ENCODE results near the gene ZBTB40. TPM values are rescaled to one million over a fixed set of nuclear protein-coding genes. Genes with fewer than 3 reads are reported as not detected.

Gene ZBTB40
- total and polyA plus RNA-seq, 8 donors: 2.1 to 39.3 (median 14.0) TPM

DNA sequence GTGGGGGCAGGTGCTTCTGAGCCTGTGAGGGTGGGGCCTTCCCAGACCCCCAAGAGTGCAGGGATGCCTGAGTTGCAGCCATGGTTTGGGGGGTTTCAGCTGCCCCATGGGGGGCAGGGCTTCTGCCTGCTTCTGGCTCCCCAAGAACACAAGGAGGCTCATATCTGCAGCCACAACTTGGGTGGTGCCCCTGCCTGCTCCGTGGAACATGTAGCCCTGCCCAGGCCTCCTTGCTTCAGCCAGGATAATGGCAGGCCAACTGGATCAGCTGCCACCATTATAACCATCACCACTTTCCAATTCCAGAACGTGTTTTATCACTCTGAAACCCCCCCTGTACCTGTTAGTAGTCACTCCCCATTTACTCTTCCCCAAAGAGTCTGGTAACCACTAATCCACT is 14.0 kb downstream of the ZBTB40 start:
- Histone ChIP-seq H3K4me1 (peaks cover 12 to 26% (median 14%) of the 10 kb centered on the region in 4 donors), H3K27ac (no peak overlapping the region), H3K4me3 (no peak overlapping the region), H3K9me3 (peaks cover 0 to 8% (median 2%) of the 10 kb centered on the region in 4 donors), H3K36me3 (no peaks in the 10 kb centered on the region), H3K27me3 (no peaks in the 10 kb centered on the region)
- 66 to 82% (median 80%) methylated on average over 2 of the region's 2 CpGs for WGBS, 5 donors
- intact Hi-C loops (cut with DNase I; ENCODE audit: low total_unique reads): no loop called here
- no peak for DNase-seq
- no peak for TF ChIP-seq POLR2A (IDR thresholded peaks at IDR 0.05)
- TF ChIP-seq EP300 (IDR thresholded peaks at IDR 0.05): no peak
- TF ChIP-seq, protein P1, sequence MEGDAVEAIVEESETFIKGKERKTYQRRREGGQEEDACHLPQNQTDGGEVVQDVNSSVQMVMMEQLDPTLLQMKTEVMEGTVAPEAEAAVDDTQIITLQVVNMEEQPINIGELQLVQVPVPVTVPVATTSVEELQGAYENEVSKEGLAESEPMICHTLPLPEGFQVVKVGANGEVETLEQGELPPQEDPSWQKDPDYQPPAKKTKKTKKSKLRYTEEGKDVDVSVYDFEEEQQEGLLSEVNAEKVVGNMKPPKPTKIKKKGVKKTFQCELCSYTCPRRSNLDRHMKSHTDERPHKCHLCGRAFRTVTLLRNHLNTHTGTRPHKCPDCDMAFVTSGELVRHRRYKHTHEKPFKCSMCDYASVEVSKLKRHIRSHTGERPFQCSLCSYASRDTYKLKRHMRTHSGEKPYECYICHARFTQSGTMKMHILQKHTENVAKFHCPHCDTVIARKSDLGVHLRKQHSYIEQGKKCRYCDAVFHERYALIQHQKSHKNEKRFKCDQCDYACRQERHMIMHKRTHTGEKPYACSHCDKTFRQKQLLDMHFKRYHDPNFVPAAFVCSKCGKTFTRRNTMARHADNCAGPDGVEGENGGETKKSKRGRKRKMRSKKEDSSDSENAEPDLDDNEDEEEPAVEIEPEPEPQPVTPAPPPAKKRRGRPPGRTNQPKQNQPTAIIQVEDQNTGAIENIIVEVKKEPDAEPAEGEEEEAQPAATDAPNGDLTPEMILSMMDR (IDR thresholded peaks at IDR 0.05): no peak
- TF ChIP-seq POLR2AphosphoS5 (IDR thresholded peaks at IDR 0.05): no peak

DNA sequence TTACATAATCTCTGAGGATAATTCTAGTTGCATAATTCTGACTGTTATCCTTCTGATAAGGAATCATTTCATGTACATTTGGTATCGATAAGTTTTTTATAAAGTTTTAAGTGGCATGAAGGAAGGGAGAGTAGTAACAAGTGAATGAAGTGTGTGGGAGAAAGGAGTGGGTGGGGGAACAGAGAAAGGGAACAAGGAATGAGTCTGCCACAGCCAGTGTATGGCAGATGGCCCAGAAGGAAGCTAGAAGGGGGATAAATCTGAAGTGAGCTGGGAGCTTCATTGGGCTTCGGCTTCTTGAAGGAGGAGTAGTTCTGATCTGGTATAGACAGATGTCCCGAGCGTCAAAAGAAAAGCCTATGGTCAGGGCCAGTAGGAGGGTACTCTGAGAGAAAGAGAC is 18.6 kb downstream of the ZBTB40 start:
- Histone ChIP-seq H3K4me3 (no peak overlapping the region), H3K27me3 (no peaks in the 10 kb centered on the region), H3K4me1 (peaks cover 31 to 57% (median 46%) of the 10 kb centered on the region in 4 donors), H3K27ac (no peak overlapping the region), H3K36me3 (no peaks in the 10 kb centered on the region), H3K9me3 (peaks cover 0 to 3% (median under 1%) of the 10 kb centered on the region in 4 donors)
- DNase-seq: no peak
- TF ChIP-seq, protein P1 (IDR thresholded peaks at IDR 0.05): no peak
- TF ChIP-seq EP300 (IDR thresholded peaks at IDR 0.05): no peak
- no peak for TF ChIP-seq POLR2A (IDR thresholded peaks at IDR 0.05)
- TF ChIP-seq POLR2AphosphoS5 (IDR thresholded peaks at IDR 0.05): no peak
- 72 to 85% (median 81%) methylated on average over 4 of the region's 4 CpGs for WGBS, 5 donors
- intact Hi-C loops (cut with DNase I; ENCODE audit: low total_unique reads): no loop called here

DNA sequence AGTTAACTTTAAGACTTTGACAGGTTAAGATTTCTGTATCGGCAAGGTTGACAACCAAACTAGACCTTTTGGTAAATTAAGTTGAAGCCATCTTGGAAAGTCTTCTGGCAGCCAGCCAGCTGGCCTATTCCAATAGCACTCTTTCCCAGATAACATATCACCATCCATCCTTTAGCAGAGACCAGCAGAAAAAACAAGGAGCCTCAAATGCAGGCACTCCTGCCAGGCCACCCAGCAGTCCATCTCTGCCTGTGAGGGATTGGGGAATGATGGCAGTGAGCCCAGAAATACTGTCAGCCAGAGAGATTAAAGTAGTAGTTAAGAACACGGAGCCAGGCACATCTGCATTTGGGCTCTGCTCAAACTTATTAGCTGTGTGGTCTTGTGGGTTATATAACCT is 19.4 kb downstream of the ZBTB40 start:
- peak overlapping the region in 1 of 5 donors; percentile 37 for H3K27ac ChIP-seq
- intact Hi-C loops (cut with DNase I; ENCODE audit: low total_unique reads): no loop called here
- no peak for TF ChIP-seq POLR2A (IDR thresholded peaks at IDR 0.05)
- TF ChIP-seq, protein P1 (IDR thresholded peaks at IDR 0.05): no peak
- no peak for TF ChIP-seq EP300 (IDR thresholded peaks at IDR 0.05)
- TF ChIP-seq POLR2AphosphoS5 (IDR thresholded peaks at IDR 0.05): no peak
- 24 to 47% (median 30%) methylated on average over 2 of the region's 2 CpGs for WGBS, 5 donors
- H3K27me3 ChIP-seq: no peaks in the 10 kb centered on the region
- H3K9me3 ChIP-seq: no peaks in the 10 kb centered on the region
- no peak overlapping the region for H3K4me3 ChIP-seq
- peak; percentile 68 to 71 for DNase-seq
- H3K36me3 ChIP-seq: no peaks in the 10 kb centered on the region
- H3K4me1 ChIP-seq: peaks cover 31 to 65% (median 52%) of the 10 kb centered on the region in 4 donors

DNA sequence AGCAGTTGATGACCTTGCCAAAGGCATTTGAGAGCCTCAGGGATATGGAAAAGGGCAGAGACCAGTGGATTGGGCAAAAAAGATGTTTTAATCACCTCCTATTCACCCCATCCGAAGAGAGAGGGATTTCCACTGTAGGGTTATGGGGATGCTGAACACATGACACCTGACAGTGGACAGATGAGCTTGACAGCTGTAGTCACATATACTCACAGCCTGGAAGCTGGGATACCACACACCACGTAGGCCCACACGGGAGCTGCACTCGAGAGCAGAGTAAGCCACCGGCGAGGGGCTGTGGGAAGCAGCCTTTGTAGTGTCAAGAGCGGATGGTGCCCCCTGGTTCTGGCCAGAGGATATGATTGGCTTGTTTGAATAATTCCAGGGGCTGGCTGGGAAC is 20.0 kb downstream of the ZBTB40 start:
- peak overlapping the region in 1 of 5 donors; percentile 37 for H3K27ac ChIP-seq
- intact Hi-C loops (cut with DNase I; ENCODE audit: low total_unique reads): no loop called here
- H3K36me3 ChIP-seq: no peaks in the 10 kb centered on the region
- no peak for DNase-seq
- peaks cover 31 to 67% (median 52%) of the 10 kb centered on the region in 4 donors for H3K4me1 ChIP-seq
- no peak for TF ChIP-seq EP300 (IDR thresholded peaks at IDR 0.05)
- TF ChIP-seq POLR2AphosphoS5 (IDR thresholded peaks at IDR 0.05): no peak
- no peak for TF ChIP-seq POLR2A (IDR thresholded peaks at IDR 0.05)
- TF ChIP-seq, protein P1 (IDR thresholded peaks at IDR 0.05): no peak
- no peak overlapping the region for H3K4me3 ChIP-seq
- no peaks in the 10 kb centered on the region for H3K9me3 ChIP-seq
- 89 to 96% (median 92%) methylated on average over 7 of the region's 7 CpGs for WGBS, 5 donors
- no peaks in the 10 kb centered on the region for H3K27me3 ChIP-seq
